NCI-H510A treated with DMSO at 0.1 percent for 48 hours (cell line): ENCODE data around the gene SORT1.

ENCODE experiments used
- DNase-seq: peaks from one replicate; lab custom pipeline; 2025; lab: John Stamatoyannopoulos, UW

The SORT1 gene

GRCh38 chr1:109261578-109261977 lies 136.1 kb downstream of the SORT1 start:
- no peak for DNase-seq

DNA sequence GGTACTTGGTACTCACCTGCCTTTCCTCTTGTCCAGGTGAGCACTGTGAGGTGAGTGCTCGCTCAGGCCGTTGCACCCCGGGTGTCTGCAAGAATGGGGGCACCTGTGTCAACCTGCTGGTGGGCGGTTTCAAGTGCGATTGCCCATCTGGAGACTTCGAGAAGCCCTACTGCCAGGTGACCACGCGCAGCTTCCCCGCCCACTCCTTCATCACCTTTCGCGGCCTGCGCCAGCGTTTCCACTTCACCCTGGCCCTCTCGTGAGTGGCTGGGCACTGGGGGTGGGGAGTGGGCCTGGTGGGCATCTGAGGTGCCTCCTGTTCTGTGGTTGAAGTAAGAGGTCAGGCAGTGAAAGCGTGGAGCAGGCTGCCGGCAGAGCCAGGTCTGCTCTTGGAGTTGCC lies 136.7 kb downstream of the SORT1 start:
- DNase-seq: no peak

GRCh38 chr1:109259674-109260557 lies 137.8 kb downstream of the SORT1 start:
- DNase-seq: no peak
